Measurements from ENCODE around the gene HBE1.
A peak's percentile ranks its signal among the peaks of the same experiment; 100 is the strongest.
"Not testable (repeated sequence)": the region's sequence is repeated elsewhere in the genome, so short reads cannot be mapped to it uniquely, and the experiment has no call there.

HBE1 gene

GRCh38 chr11:5285703-5286340, 16.1 kb upstream of the HBE1 start:
- no peak for DNase-seq (ENCODE audit: low spot score)

GRCh38 chr11:5284637-5285036, 14.9 kb upstream of the HBE1 start:
- DNase-seq (ENCODE audit: low spot score), result no peak

- DNase-seq (ENCODE audit: low spot score), result no peak
Measured at GRCh38 chr11:5283882-5284281, 14.1 kb upstream of the HBE1 start.

DNA sequence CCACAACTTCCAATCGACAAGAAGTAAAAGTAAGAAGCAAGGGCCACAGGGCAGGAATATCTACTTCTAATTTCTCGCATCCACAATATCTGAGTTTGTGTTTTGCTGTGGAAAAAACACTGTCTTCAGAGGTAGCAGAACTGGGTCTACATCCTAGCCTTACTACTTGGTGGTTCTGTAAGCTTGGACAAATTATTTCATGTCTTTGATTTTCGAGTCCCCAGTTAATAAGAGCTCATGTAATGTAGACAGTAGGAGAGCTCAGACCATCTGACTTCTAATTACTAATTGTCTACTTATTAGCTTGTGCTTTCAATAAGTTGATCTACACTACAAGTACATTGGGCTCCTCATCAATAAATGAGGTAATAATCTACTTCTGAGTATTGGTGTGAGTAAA, 13.3 kb upstream of the HBE1 start:
- DNase-seq (ENCODE audit: low spot score), result no peak

- no peak for DNase-seq (ENCODE audit: low spot score)
Measured at GRCh38 chr11:5282628-5283027, 12.9 kb upstream of the HBE1 start.

GRCh38 chr11:5281596-5281995, 11.9 kb upstream of the HBE1 start:
- no peak for DNase-seq (ENCODE audit: low spot score)

DNA sequence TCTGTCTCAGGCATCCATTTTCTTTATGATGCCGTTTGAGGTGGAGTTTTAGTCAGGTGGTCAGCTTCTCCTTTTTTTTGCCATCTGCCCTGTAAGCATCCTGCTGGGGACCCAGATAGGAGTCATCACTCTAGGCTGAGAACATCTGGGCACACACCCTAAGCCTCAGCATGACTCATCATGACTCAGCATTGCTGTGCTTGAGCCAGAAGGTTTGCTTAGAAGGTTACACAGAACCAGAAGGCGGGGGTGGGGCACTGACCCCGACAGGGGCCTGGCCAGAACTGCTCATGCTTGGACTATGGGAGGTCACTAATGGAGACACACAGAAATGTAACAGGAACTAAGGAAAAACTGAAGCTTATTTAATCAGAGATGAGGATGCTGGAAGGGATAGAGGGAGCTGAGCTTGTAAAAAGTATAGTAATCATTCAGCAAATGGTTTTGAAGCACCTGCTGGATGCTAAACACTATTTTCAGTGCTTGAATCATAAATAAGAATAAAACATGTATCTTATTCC, 10.9 kb upstream of the HBE1 start:
- DNase-seq (ENCODE audit: low spot score), result peak; percentile 98

DNA sequence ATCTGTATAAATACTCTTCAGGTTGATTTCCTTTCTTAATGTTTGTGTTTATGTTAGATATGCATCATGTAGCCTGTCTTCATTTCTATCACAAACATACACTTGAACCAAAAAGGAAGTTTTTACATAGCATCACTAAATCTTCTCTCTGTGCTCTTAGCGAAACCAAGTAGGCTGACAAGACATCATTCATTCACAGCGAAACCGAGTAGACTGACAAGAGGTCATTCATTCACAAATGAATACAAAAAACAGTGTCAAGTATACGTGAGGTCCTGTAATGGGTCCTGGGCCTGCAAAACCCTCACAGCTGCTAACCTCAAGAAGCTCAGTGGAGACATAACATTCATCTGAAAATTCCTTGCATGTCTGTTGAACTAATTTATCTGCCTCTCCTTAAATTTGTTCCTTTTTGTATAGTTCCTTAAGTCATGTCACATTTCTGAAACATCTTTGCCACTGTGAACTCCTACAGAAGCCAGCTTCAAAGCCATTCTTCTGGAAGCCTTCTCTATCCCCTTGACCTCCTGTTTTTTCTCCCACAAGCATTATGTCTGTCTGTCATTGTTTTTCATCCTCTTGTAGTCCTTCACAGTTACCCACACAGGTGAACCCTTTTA, 9.8 kb upstream of the HBE1 start:
- DNase-seq (ENCODE audit: low spot score), result no peak

GRCh38 chr11:5277807-5278382, 8.2 kb upstream of the HBE1 start:
- no peak for DNase-seq (ENCODE audit: low spot score)

DNA sequence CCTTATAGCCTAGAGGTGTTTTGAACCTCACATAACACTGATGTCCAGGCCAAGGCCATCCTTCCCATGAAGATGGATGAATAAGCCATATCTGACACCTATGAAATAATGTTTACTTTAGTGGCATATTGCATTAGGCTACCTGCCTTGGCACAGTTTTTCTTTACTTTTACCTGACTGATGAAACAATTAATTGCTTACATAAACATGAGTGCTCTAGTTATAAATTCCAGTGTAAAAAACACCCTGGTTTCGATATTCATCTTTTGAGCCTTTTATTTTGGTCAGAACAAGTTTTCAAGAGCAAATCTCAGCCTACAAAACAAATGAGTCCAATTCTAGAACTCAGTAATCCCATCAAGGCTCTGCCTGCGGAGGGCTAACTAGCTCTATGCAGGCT, 7.0 kb upstream of the HBE1 start:
- no peak for DNase-seq (ENCODE audit: low spot score)

DNA sequence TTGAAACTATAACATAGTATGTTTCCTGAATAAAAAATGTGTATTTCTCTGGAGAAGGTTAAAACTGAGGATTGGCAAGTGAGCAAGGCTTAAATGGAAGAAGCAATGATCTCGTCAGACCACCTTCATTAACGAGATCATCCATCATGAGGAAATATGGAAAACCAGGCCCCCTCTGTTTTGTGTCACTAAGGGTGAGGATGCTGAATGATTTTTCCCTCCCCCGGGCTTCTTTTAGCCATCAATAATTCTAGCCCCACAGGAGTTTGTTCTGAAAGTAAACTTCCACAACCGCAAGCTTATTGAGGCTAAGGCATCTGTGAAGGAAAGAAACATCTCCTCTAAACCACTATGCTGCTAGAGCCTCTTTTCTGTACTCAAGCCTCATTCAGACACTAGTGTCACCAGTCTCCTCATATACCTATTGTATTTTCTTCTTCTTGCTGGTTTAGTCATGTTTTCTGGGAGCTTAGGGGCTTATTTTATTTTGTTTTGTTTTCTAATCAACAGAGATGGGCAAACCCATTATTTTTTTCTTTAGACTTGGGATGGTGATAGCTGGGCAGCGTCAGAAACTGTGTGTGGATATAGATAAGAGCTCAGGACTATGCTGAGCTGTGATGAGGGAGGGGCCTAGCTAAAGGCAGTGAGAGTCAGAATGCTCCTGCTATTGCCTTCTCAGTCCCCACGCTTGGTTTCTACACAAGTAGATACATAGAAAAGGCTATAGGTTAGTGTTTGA, 5.8 kb upstream of the HBE1 start:
- DNase-seq (ENCODE audit: low spot score), result no peak

- DNase-seq (ENCODE audit: low spot score), result no peak
Measured at GRCh38 chr11:5274395-5274794, 4.7 kb upstream of the HBE1 start.

- DNase-seq (ENCODE audit: low spot score), result no peak
Measured at GRCh38 chr11:5272395-5273017, 2.8 kb upstream of the HBE1 start.

DNA sequence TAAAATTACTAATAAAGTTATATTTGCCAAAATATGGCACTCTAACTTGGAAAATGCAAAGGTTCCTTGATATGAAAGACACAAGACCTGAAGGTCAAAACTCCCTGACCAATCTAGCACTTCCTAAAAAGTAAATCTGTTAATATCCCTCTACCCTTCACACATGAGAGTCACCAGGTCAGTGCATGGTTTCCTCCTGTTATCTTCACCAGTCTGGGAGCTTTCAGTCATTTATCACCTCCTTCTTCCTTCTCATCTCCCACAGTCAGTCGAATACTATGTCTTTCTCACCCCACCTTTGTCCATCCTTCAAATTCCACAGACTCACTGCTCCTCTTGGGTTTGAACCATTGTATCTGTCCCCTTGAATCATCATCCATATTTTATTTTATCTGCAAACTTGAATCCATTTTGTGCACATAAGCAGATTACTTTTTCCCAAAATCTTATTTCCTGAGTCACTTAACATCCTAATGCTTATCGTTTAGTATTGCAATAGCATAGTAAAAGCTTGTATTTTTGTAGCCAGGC, 2.6 kb downstream of the HBE1 start:
- DNase-seq (ENCODE audit: low spot score), result no peak

GRCh38 chr11:5266609-5267008, 3.1 kb downstream of the HBE1 start:
- no peak for DNase-seq (ENCODE audit: low spot score)

DNA sequence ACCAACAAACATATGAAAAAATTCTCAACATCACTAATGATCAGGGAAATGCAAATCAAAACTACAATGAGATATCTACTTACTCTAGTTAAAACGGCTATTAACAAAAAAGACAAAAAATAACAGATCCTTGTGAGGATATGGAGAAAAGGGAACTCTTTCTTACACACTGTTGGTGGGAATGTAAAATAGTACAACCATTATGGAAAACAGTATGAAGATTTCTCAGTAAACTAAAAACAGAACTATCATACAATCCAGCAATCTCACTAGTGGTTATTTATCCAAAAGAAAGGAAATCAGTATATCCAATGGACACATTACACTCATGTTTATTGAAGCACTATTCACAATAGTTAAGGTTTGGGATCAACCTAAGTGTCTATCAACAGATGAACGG, 3.9 kb downstream of the HBE1 start:
- no peak for DNase-seq (ENCODE audit: low spot score)

GRCh38 chr11:5258543-5259262, 11.0 kb downstream of the HBE1 start:
- DNase-seq (ENCODE audit: low spot score), result no peak

DNA sequence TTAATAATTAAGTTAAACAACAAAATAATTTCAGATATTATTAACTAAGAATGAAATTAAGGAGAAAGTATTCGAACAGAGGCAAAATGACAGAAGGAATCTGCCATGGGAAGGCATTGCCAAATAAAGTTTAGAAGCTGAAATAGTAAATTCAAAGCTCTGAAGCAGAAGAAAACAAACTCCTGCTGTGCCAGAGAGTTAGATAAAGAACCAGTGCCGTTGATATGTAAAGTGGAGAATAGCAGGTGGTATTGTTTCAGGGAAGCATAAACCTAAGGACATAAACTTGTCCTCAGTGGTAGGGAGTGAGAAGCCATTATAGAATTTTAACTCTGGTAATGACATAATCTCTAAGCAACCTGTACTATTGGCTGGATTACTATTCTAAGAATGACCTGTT, 12.4 kb downstream of the HBE1 start:
- DNase-seq (ENCODE audit: low spot score), result no peak

- DNase-seq (ENCODE audit: low spot score), result not testable (repeated sequence)
Measured at GRCh38 chr11:5254646-5255413, 14.9 kb downstream of the HBE1 start, which contains the start of gene HBG2. Gene HBG2 (minus strand): TSS chr11:5254781. CDS start chr11:5254728, 53 bp downstream.

DNA sequence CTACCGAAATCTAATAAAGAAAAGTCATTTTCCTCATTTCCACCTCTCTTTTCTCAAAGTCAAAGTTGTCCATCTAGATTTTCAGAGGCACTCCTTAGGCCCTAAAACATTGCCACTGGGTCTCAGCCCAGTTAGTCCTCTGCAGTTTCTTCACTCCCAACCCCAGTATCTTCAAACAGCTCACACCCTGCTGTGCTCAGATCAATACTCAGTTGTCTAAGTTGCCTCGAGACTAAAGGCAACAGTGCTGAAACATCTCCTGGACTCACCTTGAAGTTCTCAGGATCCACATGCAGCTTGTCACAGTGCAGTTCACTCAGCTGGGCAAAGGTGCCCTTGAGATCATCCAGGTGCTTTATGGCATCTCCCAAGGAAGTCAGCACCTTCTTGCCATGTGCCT, 15.7 kb downstream of the HBE1 start:
- DNase-seq (ENCODE audit: low spot score), result not testable (repeated sequence)

DNA sequence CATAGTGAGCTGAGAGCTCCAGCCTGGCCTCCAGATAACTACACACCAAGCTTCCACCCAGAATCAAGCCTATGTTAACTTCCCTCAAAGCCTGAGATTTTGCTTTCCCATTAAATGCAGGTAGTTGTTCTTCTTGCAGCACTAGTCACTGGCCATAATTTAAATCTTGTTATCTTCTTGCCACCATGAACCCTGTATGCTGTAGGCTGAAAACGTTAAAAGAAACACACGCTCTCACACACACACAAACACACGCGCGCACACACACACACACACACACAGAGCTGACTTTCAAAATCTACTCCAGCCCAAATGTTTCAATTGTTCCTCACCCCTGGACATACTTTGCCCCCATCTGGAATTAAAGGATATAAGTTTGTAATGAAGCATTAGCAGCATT, 16.3 kb downstream of the HBE1 start:
- DNase-seq (ENCODE audit: low spot score), result not testable (repeated sequence)

Measured in AG08395 (cell line).